ENCODE measurements around the gene FHOD1. TPM values are rescaled to one million over a fixed set of nuclear protein-coding genes. Genes with fewer than 3 reads are reported as not detected.
A peak's percentile ranks its signal among the peaks of the same experiment; 100 is the strongest.

Gene FHOD1
- total and polyA plus RNA-seq, 9 of the 15 experiments (the other 6 are each of a cell fraction or from before 2014, with no cell fraction given): 18.7 to 126 (median 32.3) TPM

DNA sequence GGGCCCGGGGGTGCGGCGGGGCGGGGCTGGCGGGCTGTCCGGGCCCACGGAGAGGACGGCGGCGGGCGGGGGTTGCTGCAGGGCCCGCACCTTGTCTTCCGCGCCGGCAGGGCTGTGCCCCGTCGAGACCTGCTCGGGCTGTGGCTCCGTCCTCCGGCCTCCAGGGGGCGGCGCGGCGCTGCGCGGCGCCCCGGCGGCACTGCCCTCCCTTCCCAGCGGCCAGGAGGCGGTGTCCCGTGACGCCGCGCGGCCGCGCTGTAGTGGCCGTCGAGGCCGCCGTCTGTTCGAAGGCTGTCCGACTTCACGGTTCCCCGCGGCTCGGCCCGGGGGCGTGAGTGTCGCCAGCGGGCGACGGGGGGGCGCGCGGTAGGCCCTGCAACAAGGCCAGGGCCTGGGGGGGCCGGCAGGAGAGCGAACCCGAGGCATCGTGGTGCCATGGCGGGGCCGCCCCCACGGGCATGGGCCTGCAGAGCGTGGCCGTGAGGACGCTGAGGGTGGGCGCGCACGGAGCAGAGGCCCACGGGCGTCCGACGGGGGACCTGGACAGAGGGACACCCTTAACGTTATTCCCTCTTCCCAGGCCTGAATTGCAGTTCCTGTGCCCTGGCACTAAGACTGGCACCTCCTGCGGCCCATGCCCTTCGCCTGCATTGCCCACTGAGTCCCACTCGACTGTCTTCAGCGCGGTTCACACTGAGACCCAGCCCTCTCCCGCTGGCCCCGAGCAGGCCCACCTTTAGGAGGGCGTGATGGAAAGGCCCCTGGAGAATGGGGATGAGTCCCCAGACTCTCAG, 32.2 kb upstream of the FHOD1 start, which contains the start of gene PLEKHG4 (continued):
- TF ChIP-seq, protein P1, sequence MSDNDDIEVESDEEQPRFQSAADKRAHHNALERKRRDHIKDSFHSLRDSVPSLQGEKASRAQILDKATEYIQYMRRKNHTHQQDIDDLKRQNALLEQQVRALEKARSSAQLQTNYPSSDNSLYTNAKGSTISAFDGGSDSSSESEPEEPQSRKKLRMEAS (CRISPR knock-in tag; IDR thresholded peaks at IDR 0.05): peak; percentile 81
- TF ChIP-seq ZNF75A (CRISPR knock-in tag; IDR thresholded peaks at IDR 0.05) (0 out of 2 replicates have a peak, but pooled peaks have one; percentile 23), ZNF282 (CRISPR knock-in tag; IDR thresholded peaks at IDR 0.05) (no peak), PHF8 (IDR thresholded peaks at IDR 0.05; ENCODE audit: borderline replicate concordance, low read length) (peak; percentile 76; the same call in 1 of the 2 replicates)

DNA sequence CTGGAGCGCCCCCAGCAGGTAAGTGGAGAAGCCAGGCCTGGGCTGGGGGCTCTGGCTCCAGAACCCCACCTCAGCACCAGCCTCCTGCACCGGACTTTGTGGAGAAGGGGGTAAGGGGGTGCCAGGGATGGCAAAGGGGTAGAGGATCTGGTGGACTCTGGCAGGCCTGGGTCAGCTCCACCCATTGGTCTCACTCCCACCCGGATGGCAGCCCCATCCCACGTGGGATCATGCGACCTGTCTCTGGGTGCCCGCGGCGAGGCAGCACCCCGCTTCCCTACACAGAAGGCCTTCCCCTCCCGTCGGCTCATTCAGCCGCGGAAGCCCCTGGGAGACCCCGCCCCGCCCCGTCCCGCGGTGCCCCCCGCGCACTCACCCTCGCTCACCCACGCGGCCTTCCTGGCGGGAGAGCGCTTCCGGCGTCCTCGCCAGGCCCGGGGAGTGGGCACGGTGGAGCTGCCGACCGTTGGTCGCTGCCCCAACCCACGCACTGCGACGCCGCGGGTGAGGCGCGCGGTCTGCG, 31.6 kb upstream of the FHOD1 start:
- H3K4me2 ChIP-seq (ENCODE audit: insufficient read depth, low read length): peak overlapping the region; percentile 95
- no peaks in the 10 kb centered on the region for H3K9me1 ChIP-seq (ENCODE audit: control insufficient read depth, insufficient read depth, low read length)
- BruUV-seq (replicated peaks): no TSS peak
- ATAC-seq (peak; percentile 70), DNase-seq (ENCODE audit: extremely low read depth in 1 of 4, low spot score in 3 of 4) (peak; percentile 74 to 94 (median 88)), FAIRE-seq (peak; percentile 78)
- H3K27ac ChIP-seq (ENCODE audit: extremely low read depth, low read depth, low read length): peak overlapping the region; percentile 83
- H3K4me3 ChIP-seq: peak overlapping the region; percentile 74
- in situ Hi-C loops (cut with MboI) (no loop called here), intact Hi-C loops (cut with micrococcal nuclease) (loop anchor here (1.0 to 5.0 kb wide), 2 partner anchors 19 to 42 kb away; no protein-coding TSS in a partner anchor)
- CTCF ChIA-PET (ENCODE audit: low intra/inter-chr PET ratio): interaction anchor here (0.8 to 2.3 kb wide), 5 partner anchors 18 to 331 kb away, joined by 3 to 18 read pairs (median 7); no protein-coding TSS in a partner anchor
- no peaks in the 10 kb centered on the region for H3K9me3 ChIP-seq (replicated peaks; ENCODE audit: control insufficient read depth, insufficient read depth, low read depth, low read length)
- POLR2A ChIA-PET: interaction anchor here (0.8 to 1.7 kb wide), 5 partner anchors 9 to 48 kb away, joined by 4 to 5 read pairs (median 4); no protein-coding TSS in a partner anchor
- H3K27me3 ChIP-seq (ENCODE audit: control insufficient read depth in 2 of 2, insufficient read depth in 2 of 2, low read length in 2 of 2): no peaks in the 10 kb centered on the region
- peaks cover 30% of the 10 kb centered on the region for H3K79me2 ChIP-seq (ENCODE audit: control insufficient read depth, insufficient read depth, low read length)
- peak overlapping the region; percentile 88 to 97 for H3K9ac ChIP-seq (ENCODE audit: insufficient read depth in 1 of 2, low read depth in 2 of 2, low read length in 2 of 2)
- peaks cover 22 to 38% of the 10 kb centered on the region in 2 experiments for H3K4me1 ChIP-seq (replicated peaks in 1 of 2; ENCODE audit: control insufficient read depth in 2 of 2, insufficient read depth in 2 of 2, low read length in 2 of 2)
- no peaks in the 10 kb centered on the region for H4K20me1 ChIP-seq (replicated peaks; ENCODE audit: control insufficient read depth, insufficient read depth, low read length)
- H2AFZ ChIP-seq (ENCODE audit: low read depth, low read length): peak overlapping the region; percentile 87
- under 1% methylated on average over 15 of the region's 42 CpGs for WGBS (ENCODE audit: insufficient coverage, low coverage, missing lambda C conversion rate)
- H3K36me3 ChIP-seq (ENCODE audit: control insufficient read depth, insufficient read depth, low read length): peaks cover 35% of the 10 kb centered on the region; the same call in 2 of the 3 replicates
- TF ChIP-seq ARID2 (IDR thresholded peaks at IDR 0.05) (peak; percentile 24; the same call in 1 of the 2 replicates), NR2C2 (CRISPR knock-in tag; IDR thresholded peaks at IDR 0.05) (no peak), NR2C2 (tag; IDR thresholded peaks at IDR 0.05) (peak; percentile 65), CTBP1 (IDR thresholded peaks at IDR 0.05; ENCODE audit: borderline replicate concordance) (peak; percentile 59), ZNF584 (CRISPR knock-in tag; IDR thresholded peaks at IDR 0.05; ENCODE audit: low read depth) (0 out of 2 replicates have a peak, but pooled peaks have one; percentile 27), ADNP (tag; IDR thresholded peaks at IDR 0.05) (0 out of 2 replicates have a peak, but pooled peaks have one; percentile 10), MXI1 (IDR thresholded peaks at IDR 0.05; ENCODE audit: low read depth, low read length) (peak; percentile 43; the same call in 1 of the 2 replicates), EGR1 (conservative IDR thresholded peaks at IDR 0.05) (peak; percentile 68), HNRNPH1 (optimal IDR thresholded peaks at IDR 0.05; ENCODE audit: low read depth, low read length) (no peak), ZNF589 (CRISPR knock-in tag; IDR thresholded peaks at IDR 0.05; ENCODE audit: low read depth) (peak; percentile 78)
- TF ChIP-seq, protein P2, sequence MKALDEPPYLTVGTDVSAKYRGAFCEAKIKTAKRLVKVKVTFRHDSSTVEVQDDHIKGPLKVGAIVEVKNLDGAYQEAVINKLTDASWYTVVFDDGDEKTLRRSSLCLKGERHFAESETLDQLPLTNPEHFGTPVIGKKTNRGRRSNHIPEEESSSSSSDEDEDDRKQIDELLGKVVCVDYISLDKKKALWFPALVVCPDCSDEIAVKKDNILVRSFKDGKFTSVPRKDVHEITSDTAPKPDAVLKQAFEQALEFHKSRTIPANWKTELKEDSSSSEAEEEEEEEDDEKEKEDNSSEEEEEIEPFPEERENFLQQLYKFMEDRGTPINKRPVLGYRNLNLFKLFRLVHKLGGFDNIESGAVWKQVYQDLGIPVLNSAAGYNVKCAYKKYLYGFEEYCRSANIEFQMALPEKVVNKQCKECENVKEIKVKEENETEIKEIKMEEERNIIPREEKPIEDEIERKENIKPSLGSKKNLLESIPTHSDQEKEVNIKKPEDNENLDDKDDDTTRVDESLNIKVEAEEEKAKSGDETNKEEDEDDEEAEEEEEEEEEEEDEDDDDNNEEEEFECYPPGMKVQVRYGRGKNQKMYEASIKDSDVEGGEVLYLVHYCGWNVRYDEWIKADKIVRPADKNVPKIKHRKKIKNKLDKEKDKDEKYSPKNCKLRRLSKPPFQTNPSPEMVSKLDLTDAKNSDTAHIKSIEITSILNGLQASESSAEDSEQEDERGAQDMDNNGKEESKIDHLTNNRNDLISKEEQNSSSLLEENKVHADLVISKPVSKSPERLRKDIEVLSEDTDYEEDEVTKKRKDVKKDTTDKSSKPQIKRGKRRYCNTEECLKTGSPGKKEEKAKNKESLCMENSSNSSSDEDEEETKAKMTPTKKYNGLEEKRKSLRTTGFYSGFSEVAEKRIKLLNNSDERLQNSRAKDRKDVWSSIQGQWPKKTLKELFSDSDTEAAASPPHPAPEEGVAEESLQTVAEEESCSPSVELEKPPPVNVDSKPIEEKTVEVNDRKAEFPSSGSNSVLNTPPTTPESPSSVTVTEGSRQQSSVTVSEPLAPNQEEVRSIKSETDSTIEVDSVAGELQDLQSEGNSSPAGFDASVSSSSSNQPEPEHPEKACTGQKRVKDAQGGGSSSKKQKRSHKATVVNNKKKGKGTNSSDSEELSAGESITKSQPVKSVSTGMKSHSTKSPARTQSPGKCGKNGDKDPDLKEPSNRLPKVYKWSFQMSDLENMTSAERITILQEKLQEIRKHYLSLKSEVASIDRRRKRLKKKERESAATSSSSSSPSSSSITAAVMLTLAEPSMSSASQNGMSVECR (CRISPR knock-in tag; IDR thresholded peaks at IDR 0.05): peak; percentile 89; the same call in 1 of the 2 replicates

Measured in K562 (cell line).